NCI-H82 treated with DMSO at 0.1 percent for 48 hours (cell line): ENCODE measurements around the gene FIBCD1.

ENCODE experiments used
- DNase-seq: peaks from one replicate; lab custom pipeline; 2025; ENCODE audit not compliant: unreplicated experiment; lab: John Stamatoyannopoulos, UW

The FIBCD1 gene

DNA sequence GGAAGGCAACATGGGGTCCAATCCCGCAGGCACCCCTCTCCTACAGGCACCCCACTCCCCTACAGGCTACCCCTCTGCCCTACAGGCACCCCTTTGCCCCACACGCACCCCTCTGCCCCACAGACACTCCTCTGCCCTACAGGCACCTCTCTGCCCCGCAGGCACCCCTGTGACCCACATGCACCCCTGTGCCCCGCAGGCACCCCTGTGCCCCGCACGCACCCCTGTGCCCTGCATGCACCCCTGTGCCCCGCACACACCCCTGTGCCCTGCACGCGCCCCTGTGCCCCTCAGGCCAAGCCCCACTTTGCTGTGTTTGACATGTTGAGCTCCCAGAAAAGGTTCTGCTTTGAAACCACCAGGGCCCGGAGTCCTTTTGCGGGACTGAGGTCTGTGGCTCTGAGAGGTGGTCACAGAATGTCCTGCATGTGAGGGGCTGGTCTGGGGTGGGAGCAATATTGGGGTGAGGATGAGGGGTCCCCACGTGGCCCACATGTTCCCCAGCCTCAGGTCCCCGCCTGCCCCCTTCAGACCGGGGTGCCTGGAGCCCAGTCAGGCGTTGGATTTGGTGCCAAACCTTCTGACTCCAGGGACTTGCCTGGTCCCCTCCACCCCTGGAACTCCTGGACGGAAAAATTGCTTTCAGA is 41.8 kb downstream of the FIBCD1 start:
- DNase-seq, result no peak

DNA sequence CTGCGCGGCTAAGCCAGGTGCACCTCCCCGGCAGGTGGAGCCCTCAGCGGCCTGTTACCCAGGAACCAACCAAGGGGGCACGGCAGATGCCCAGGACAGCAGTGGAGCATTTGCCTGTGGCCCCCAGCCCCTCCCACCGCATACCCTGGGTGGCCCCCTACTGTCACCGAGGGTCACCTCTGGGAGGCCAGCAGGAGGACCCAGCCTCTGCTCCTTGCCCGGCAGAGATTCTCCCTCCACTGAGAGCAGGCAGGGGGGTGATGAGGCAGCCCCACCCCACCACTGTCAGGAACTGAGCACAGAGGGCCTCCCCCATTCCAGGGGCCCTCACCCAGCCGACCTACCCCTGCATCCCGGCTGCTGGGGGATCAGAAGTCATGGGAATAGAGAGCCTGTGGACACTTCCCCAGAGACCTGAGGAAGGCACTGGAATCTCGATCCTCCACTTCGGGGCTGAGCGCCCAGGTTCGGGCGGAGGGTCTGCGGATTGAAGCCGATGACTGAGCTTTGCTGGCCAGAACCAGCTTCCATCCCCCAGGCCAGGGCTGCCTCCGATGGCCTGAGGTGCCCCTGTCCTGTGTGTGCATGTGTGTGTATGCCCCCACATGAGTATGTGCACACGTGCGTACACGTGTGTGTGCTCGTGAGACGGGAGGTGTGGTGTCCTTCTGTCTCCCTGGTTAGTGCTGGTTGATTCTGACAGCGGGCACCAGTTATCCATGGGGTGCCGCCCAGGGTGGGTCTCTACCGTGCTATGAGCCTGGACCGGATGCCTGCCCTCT is 42.6 kb downstream of the FIBCD1 start, which contains the start of gene QRFP:
Gene QRFP, minus strand, starts transcription at position 580 of the 782 bp plus-strand sequence. CDS start 2,974 bp downstream, outside the sequence.
- no peak for DNase-seq

DNA sequence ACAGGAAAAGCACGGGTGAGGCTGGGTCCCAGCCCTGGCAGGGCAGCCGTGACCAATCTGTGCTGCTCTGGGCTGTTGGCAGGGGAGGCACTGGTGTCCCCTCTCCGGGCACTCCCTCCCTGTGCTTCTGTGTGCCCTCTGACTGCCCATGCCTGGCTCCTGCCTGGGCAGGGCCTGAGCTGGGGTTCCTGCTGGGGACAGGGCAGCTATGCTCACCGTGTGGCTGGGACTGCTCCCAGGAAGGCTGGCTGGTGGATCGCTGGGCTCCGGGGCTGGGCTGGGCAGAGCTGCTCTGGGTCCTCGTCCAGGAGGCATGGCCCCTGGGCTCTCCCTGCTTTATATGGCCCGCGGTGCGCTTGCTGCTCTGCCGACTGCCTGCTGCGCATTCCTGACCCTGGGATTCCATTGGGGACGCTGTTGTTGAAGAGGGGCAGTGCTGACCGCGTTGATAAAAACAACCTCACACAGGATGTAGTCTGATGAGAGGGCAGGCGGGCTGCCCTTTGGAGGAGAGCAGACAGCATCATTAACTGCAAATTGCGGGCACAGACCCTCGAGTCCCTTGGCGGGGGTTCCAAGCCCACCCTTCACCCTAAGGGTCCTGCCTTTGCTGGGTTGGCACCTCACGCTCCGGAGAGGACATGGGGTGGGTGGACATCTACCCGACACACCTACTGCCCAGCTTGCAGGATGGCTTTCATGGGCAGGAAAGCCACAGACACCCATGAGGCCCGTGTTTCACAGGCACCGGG is 43.4 kb downstream of the FIBCD1 start:
- DNase-seq, result no peak

DNA sequence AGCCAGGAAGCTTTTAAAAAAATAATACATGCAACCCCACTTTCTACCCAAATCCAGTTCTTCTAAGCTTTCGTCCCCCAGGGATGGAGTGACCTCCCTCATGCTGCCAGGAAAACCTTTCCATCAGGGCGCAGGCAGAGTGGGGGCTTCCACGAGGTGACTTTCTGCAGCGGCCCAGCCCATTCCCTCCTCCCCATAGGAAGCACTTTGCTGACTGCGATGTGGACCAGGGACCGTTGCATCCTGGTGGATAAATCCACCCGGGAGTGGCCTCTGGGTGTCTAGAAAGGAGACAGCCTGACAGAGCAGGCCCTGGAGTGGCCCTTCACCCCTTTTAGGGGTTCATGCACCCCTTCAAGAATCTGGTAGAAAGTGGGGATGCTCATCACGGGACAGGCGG is 44.0 kb downstream of the FIBCD1 start:
- DNase-seq, result no peak

DNA sequence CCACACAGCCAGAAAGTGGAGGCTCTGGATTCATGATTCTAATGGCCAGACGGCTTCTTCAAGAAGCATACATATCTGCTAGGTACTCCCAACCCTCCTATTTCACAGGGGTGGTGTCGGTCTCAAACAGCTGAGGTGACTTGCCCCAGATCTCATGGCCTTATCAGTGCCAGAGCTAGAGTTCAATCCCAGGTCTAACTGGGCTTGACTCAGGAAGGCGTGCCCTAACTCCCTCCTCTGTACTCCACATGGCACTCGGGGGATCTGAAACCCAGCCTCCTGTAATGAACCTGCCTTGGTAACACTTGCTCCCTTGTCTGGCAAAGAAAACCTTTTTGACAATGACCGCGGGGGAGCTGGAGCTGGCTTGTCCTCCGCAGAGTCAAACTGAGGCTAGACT is 44.5 kb downstream of the FIBCD1 start:
- no peak for DNase-seq

DNA sequence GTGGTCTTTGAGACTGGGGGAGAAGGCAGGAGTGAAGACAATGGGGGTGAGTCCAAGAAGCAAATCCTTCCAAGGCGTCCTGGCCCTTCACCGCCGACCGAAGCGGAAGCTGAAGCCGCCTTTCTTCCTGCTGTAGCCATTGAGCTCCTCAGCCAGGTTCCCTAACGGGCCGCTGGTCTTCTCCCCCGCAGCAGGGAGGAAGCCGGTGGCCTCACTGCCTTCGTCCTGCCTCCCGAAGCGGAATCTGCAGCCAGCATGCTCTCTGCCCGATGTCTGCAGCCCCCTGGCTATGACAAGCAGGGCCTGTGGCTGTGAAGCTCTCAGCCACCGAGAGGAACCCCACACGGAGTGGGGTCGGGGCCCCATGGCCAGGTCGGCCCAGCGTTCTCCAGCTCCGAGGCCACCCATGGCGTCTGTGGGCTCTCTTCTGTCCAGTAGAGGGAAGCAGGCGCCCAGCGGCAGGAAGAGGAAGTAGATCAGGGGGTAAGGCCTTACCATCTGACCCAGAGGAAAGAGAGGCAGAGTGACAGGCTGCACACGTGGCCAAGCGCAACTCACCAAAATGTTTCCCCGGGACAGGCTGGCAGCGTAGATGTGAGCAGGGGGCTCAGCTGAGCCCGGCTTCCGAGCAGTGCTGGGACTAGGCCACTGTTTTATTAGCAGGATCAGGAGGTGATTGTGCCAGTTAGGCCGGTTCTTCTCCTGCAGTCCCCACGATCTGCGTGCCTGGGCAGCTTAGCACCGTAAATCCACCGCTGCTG is 45.5 kb downstream of the FIBCD1 start:
- no peak for DNase-seq

DNA sequence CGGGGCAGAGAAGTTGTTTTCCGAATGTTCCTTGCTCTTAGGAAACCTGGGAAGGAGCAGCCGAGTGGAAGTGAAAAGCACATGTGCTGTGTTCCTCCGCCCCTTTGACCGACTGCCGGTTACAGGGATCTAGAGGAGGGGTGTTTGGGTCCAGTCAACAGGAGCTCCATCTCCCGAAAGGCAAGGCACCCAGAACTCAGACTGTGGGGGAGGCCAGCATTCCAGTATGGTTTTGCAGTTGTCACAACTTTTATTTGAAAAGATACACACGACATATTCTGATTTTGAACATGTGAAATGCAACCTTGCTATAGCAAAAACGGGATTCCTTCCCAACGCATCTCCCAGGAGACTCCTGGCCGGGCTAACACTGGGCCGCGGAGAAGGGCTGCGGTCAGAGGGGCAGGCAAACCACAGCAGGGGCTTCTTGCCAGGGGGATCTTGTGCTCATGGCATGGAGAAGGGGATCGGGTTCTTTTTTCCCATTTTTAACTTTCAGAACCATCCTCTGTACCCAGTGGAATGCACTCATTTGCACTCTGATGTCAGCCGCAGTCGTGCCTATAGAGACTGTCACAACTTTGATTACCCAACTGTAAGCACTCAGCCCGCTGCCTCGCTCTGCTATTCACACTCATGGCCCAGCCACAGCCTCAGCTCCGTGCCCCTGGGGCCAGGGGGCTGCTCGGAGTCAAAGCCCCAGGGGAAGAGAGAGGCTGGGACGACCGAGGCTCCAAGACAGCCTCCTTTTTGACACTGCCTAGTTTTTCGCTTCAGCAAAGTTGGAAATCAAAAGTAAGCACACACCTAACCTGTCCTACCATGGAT is 46.4 kb downstream of the FIBCD1 start:
- DNase-seq, result no peak

DNA sequence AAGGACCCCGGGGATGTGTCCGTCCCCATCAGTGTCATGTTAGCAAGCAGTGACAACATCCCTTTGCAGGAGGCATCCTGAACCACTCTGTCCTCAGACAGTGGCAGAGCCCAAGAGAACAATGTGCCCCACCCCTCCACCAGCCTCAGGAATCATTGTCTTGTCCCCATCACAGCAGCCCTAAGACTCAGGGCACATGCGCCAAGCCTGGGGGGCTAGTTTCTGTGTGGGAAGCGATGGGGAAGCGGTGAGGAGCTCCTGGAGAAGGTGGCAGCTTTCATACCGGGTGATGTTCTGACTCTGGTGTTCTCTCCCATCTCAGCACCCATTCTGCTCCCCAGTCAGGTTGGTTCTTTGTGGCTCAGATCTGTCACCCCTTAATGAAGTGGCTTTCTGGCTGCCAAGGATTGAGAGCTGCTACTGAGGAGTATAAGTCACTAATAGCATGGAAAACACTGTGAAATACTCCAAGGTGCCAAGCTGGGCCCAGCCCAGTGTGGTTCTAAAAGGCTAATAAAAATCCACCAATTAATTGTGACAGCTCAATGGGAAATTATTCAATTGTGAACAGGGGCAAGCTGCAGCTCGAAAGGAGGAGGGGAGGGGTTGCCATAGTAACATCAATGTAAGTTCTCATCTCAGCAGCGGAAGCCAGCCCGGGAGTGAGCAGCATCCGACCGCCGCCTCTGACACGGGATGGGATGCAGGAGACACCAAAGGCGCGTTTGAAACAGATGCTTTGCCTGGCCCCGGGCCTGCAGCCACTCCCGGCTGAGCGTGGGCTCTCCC is 47.2 kb downstream of the FIBCD1 start:
- DNase-seq, result no peak

DNA sequence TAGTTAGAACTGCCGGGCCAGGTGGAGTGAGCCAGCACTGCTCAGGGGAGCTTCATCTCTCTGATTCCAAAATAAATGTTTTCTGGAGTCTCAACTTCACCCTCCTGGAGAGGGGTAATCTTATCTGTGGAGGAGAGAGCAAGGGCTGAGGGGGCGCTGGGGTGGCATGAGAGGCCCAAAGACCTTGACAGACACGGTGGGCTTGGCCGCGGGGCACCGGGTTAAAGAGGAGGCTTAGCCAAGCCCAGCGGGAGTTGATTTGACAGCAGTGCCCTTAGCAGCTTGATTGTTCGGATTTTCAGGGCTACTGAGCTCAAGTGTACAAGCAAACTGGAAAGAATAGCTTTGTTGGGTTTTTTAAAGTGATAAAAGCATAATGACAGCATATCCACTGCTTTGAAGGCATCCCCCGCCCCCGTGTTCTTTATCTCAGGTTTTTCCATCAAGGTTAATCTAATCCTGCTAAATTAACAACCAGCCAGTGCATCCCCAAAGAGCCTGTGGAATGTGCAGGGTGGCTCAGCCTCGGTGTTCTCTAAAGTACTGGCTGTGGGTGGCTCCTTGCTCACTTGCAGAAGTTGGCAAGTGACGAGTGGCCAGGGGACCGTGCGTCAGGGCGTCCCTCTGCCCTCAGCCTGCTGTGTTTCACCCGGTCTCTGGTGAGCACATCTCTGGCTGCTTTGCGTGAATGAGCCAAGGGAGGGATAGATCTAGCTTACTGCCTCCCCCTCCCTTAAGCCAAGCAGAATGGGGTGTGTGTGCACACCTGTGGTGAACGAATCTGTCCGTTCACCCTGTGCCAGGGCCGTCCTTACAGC is 48.0 kb downstream of the FIBCD1 start:
- no peak for DNase-seq

DNA sequence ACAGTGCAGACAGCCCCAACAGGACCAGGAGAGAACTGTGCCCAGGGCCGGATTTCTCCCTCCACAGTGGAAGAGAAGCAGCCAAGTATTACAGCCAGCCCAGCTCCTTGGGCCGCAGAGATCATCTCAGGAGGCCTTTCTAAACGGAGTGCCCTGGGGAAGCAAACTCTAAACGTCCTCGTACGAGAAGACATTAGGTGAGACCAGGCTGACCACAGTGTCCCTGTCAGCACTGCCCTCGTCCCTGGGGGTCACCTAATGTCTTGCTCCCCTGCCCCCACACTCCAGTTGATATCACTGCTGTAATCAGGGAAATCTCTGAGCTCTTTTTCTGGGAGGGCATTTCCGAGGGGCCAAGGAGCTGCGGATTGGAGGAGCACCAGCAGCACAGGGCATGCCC is 48.9 kb downstream of the FIBCD1 start:
- DNase-seq, result no peak

DNA sequence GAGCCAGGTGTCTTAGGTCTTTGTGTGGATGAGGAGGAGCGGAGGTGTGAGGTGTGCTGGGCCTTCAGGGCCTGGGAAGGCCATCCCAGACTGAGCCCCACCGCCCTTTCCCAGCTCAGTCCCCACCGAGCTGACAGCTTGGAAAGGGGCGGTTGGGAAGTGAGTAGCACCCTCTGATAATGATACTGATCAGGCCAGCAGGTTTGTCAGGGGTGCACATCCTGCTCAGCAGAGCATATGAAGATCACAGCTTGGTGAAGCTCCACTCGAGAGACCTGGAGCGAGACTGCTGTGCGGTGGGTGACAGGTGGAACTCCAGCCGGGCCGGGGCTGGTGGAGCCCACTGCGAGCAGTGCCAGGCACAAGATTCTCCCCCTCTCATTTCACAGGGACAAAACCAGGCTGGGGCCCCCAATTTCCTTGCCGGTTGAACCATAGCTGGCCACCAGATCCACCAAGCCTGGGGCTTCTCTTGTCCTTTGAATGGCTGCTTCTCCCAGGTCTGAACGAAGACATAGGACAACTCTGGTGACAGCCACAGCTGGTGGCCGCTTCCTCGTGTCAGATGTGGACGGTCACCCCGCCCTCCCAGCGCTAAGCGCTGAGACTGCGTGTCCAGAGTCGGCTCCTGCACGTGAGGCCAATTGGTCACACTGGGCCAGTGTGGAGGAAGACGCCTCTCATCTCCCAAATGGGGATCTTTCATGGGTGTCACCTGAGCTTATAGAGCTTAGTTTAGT is 50.7 kb downstream of the FIBCD1 start:
- DNase-seq, result no peak

DNA sequence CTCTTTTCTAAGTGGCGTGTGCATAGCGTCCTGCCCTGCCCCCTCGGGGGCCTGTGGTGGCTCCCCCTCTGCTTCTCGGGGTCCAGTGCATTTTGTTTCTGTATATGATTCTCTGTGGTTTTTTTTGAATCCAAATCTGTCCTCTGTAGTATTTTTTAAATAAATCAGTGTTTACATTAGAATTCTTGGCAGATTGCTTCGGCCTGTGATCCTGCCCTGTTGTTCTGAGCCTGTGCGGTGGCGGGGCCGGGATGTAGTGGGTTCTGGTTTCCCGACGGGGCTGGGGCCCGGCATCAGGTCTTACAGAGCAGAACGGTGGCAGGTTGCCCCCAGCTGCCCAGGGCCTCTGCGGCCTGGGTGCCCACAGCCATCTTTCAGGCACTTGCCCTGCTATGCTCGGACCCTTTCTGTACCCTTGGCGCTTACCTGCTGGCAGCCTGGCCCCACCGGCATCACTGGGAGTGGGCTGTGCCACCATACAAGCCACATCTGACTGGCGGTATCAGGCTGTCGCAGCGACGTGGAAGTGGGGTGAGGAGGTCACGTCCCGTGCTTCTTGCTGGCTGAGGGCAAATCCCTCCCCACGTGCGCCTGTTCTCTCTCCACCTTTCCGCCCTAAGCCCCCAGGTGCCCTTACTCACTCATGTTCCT is 51.4 kb downstream of the FIBCD1 start:
- no peak for DNase-seq

DNA sequence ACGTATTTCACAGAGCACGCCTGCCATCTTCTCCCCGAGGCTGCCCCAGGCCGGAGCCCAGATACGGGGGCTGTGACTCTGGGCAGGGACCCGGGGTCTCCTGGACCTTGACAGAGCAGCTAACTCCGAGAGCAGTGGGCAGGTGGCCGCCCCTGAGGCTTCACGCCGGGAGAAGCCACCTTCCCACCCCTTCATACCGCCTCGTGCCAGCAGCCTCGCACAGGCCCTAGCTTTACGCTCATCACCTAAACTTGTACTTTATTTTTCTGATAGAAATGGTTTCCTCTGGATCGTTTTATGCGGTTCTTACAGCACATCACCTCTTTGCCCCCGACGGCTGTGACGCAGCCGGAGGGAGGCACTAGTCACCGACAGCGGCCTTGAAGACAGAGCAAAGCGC is 52.1 kb downstream of the FIBCD1 start:
- DNase-seq, result no peak

DNA sequence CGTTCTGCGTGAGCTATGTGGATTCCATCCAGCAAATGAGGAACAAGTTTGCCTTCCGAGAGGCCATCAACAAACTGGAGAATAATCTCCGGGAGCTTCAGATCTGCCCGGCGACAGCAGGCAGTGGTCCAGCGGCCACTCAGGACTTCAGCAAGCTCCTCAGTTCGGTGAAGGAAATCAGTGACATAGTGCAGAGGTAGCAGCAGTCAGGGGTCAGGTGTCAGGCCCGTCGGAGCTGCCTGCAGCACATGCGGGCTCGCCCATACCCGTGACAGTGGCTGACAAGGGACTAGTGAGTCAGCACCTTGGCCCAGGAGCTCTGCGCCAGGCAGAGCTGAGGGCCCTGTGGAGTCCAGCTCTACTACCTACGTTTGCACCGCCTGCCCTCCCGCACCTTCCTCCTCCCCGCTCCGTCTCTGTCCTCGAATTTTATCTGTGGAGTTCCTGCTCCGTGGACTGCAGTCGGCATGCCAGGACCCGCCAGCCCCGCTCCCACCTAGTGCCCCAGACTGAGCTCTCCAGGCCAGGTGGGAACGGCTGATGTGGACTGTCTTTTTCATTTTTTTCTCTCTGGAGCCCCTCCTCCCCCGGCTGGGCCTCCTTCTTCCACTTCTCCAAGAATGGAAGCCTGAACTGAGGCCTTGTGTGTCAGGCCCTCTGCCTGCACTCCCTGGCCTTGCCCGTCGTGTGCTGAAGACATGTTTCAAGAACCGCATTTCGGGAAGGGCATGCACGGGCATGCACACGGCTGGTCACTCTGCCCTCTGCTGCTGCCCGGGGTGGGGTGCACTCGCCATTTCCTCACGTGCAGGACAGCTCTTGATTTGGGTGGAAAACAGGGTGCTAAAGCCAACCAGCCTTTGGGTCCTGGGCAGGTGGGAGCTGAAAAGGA is 53.3 kb downstream of the FIBCD1 start:
- no peak for DNase-seq

DNA sequence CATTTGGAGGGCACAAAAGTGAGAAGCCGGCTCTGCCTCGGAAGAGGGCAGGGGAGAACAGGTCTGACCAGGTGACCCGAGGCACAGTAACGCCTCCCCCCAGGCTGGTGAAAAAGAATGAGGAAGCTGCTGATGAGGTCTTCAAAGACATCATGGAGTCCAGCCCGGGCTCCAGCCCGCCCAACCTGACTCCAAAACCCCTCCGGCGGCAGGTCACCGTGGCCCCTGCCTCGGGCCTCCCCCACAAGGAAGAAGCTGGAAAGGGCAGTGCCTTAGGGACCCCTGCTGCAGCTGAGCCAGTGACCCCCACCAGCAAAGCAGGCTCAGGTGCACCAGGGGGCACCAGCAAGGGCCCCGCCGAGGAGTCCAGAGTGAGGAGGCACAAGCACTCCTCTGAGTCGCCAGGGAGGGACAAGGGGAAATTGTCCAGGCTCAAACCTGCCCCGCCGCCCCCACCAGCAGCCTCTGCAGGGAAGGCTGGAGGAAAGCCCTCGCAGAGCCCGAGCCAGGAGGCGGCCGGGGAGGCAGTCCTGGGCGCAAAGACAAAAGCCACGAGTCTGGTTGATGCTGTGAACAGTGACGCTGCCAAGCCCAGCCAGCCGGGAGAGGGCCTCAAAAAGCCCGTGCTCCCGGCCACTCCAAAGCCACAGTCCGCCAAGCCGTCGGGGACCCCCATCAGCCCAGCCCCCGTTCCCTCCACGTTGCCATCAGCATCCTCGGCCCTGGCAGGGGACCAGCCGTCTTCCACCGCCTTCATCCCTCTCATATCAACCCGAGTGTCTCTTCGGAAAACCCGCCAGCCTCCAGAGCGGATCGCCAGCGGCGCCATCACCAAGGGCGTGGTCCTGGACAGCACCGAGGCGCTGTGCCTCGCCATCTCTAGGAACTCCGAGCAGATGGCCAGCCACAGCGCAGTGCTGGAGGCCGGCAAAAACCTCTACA is 54.2 kb downstream of the FIBCD1 start:
- DNase-seq, result no peak
